Activated CD4-positive, alpha-beta T cell treated with anti-CD3 and anti-CD28 coated beads for 48 hours (primary cell): ENCODE data around the gene EOMES.
"Not testable (repeated sequence)": the region's sequence is repeated elsewhere in the genome, so short reads cannot be mapped to it uniquely, and the experiment has no call there.

Experiments
- DNase-seq: peaks from one replicate; pipeline ENCODE4 v3.0.0-alpha.2; 2020

The EOMES gene

GRCh38 chr3:27721717-27722564 lies at the start of gene EOMES:
EOMES (minus strand) TSS chr3:27722323; CDS start chr3:27722294, 29 bp downstream.
- DNase-seq, result peak; percentile 77

- not testable (repeated sequence) for DNase-seq
Observed at GRCh38 chr3:27770384-27770783, 48.3 kb upstream of the EOMES start.

- DNase-seq, result no peak
Observed at GRCh38 chr3:27767000-27767399, 44.9 kb upstream of the EOMES start.

- DNase-seq, result peak; percentile 50
Observed at GRCh38 chr3:27758083-27758482, 36.0 kb upstream of the EOMES start.

- no peak for DNase-seq
Observed at GRCh38 chr3:27756877-27757276, 34.8 kb upstream of the EOMES start.

GRCh38 chr3:27752926-27753325 lies 30.8 kb upstream of the EOMES start:
- DNase-seq, result no peak

GRCh38 chr3:27749643-27750042 lies 27.5 kb upstream of the EOMES start:
- DNase-seq, result no peak

- no peak for DNase-seq
Observed at GRCh38 chr3:27746838-27747237, 24.7 kb upstream of the EOMES start.

GRCh38 chr3:27740854-27741253 lies 18.7 kb upstream of the EOMES start:
- DNase-seq, result no peak

- DNase-seq, result no peak
Observed at GRCh38 chr3:27737091-27737490, 15.0 kb upstream of the EOMES start.

GRCh38 chr3:27730774-27731659 lies 8.9 kb upstream of the EOMES start:
- DNase-seq, result no peak

- DNase-seq, result peak; percentile 43
Observed at GRCh38 chr3:27729748-27730611, 7.9 kb upstream of the EOMES start.

GRCh38 chr3:27729325-27729724 lies 7.2 kb upstream of the EOMES start:
- no peak for DNase-seq

GRCh38 chr3:27728195-27729087 lies 6.3 kb upstream of the EOMES start:
- peak; percentile 47 for DNase-seq

GRCh38 chr3:27726240-27726639 lies 4.1 kb upstream of the EOMES start:
- DNase-seq, result no peak

- DNase-seq, result no peak
Observed at GRCh38 chr3:27724459-27725197, 2.5 kb upstream of the EOMES start.

GRCh38 chr3:27723815-27724458 lies 1.8 kb upstream of the EOMES start:
- DNase-seq, result peak; percentile 24

GRCh38 chr3:27723456-27723814 lies 1.3 kb upstream of the EOMES start:
- no peak for DNase-seq

- no peak for DNase-seq
Observed at GRCh38 chr3:27723001-27723445, 900 bp upstream of the EOMES start.
